ENCODE data around the gene CENPP.

Gene CENPP

DNA sequence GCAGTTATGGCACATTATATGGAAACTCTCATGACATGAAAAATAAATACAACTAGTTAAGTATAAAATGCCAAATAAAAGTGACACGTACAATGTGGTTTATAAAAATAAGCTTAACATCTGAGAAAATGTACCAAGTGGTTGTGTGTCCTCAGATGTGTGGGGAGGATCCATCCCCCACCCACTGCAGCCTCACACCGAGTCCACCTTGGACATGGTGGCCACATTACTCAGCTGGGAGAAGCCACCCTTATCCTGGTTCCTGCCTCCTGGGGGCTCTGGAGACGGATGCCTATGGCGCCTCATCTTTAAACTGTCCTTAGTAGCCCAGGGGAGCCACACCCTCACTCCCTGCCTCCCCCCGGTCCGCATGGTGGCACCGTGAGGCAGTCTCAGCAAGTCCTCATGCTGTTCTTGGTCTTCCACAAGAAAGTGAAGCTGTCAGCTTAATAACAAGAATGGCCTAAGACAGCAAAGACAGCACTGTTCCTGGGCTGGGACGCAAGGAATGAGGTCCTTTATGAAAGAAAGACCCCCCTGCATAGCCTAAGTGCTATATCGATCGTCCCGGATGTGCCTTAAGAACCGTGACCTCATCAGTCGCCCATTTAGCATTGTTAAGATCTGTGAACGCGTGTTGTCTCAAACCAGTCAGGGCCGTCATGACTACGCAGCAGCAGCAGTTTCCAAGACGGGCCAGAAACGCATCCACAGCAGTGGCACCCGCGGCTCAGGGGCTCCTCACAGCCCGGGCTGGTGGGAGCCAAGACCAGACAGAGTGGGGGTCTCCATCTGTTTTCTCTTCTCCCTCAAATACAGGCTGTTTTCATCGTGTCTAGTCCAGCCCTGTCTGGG lies 287.7 kb downstream of the CENPP start:
- no peak overlapping the region for H3K4me3 ChIP-seq (ENCODE audit: control insufficient read depth in 1 of 7, extremely low read depth in 1 of 7, insufficient read depth in 4 of 7, low read depth in 2 of 7, low read length in 6 of 7)
- H3K36me3 ChIP-seq (ENCODE audit: control insufficient read depth in 4 of 4, insufficient read depth in 4 of 4, low read length in 3 of 4): peaks cover 5 to 67% (median 54%) of the 10 kb centered on the region in 4 experiments
- WGBS (ENCODE audit: insufficient coverage): 97% methylated on average over 16 of the region's 23 CpGs
- ChIA-PET POLR2A (no interaction called here), CTCF (no interaction called here)
- H3K27ac ChIP-seq (ENCODE audit: insufficient read depth in 1 of 2, low read depth in 1 of 2, low read length in 2 of 2, poor library complexity in 1 of 2, severe bottlenecking in 2 of 2): no peak overlapping the region
- DNase-seq: no peak
- H3K27me3 ChIP-seq (replicated peaks in 2 of 5; ENCODE audit: control insufficient read depth in 4 of 5, insufficient read depth in 5 of 5, low read length in 4 of 5): no peaks in the 10 kb centered on the region
- no peaks in the 10 kb centered on the region for H3K4me1 ChIP-seq (ENCODE audit: control extremely low read depth in 1 of 4, control insufficient read depth in 4 of 4, insufficient read depth in 4 of 4, low read length in 3 of 4)
- no peaks in the 10 kb centered on the region for H3K9me3 ChIP-seq (ENCODE audit: control extremely low read depth in 1 of 5, control insufficient read depth in 4 of 5, insufficient read depth in 2 of 5, low read depth in 1 of 5, low read length in 4 of 5)

DNA sequence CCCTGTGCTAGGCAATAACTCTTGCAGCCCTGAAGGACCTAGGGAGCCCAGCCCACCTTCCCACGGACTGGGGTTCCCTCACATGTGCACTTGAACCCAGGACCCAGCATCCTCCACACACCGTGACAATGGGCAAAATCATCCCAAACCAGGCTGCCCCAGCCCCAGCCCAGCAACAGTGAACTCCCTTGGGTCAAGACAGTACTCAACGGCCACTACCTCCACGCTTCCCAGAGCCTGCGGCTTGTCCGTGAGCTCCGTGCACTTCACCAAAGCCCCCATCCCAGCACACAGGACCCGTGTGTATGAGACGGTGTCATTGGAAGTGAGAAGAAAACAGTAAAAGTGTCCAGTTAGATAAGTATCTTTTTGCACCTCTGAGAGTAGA lies 288.4 kb downstream of the CENPP start:
- H3K9me3 ChIP-seq (ENCODE audit: control extremely low read depth in 1 of 5, control insufficient read depth in 4 of 5, insufficient read depth in 2 of 5, low read depth in 1 of 5, low read length in 4 of 5): no peaks in the 10 kb centered on the region
- no peaks in the 10 kb centered on the region for H3K4me1 ChIP-seq (ENCODE audit: control extremely low read depth in 1 of 4, control insufficient read depth in 4 of 4, insufficient read depth in 4 of 4, low read length in 3 of 4)
- peaks cover 6 to 73% (median 58%) of the 10 kb centered on the region in 4 experiments for H3K36me3 ChIP-seq (ENCODE audit: control insufficient read depth in 4 of 4, insufficient read depth in 4 of 4, low read length in 3 of 4)
- ChIA-PET CTCF (no interaction called here), POLR2A (no interaction called here)
- H3K27ac ChIP-seq (ENCODE audit: insufficient read depth in 1 of 2, low read depth in 1 of 2, low read length in 2 of 2, poor library complexity in 1 of 2, severe bottlenecking in 2 of 2): no peak overlapping the region
- DNase-seq: no peak
- no peak overlapping the region for H3K4me3 ChIP-seq (ENCODE audit: control insufficient read depth in 1 of 7, extremely low read depth in 1 of 7, insufficient read depth in 4 of 7, low read depth in 2 of 7, low read length in 6 of 7)
- WGBS (ENCODE audit: insufficient coverage): 97% methylated on average over 5 of the region's 9 CpGs
- no peaks in the 10 kb centered on the region for H3K27me3 ChIP-seq (replicated peaks in 2 of 5; ENCODE audit: control insufficient read depth in 4 of 5, insufficient read depth in 5 of 5, low read length in 4 of 5)

DNA sequence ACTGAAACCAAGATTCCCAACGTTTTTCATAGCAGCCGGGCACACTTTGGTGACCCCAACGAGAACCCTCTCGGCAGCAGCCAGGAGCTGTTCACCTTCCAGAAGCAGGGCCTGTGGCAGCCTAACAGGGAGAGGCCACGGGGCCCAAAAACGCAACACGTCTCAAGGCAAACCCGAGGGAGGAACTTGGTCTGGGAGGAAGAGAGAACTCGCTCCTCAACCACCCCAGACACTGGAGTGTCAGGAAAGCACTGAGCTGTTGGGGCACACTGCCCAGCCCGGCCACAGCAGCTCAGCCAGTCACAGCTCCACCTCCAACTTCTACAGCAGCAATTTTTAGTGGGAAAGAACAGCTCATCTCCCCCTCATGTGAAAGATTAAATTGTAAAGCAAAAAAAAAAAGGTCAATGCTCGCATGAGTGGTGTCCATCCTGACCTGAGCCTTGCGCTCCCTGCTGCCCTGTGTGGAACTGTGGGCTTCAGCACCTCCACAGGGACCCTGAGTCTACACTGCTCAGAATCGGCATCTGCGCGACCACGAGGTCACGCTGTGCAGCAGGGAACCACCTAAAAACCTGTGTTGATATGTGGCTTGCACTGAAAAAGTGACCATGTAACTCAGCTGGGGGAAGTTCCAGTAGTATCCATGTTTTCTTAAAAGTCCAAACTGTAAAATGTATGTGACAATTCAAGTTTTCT lies 289.2 kb downstream of the CENPP start:
- ChIA-PET CTCF (no interaction called here), POLR2A (interaction anchor here (0.5 kb wide), 1 partner anchor 22 kb away, joined by 3 read pairs; no protein-coding TSS in a partner anchor)
- 95% methylated on average over 14 of the region's 17 CpGs for WGBS (ENCODE audit: insufficient coverage)
- H3K27me3 ChIP-seq (replicated peaks in 2 of 5; ENCODE audit: control insufficient read depth in 4 of 5, insufficient read depth in 5 of 5, low read length in 4 of 5): no peaks in the 10 kb centered on the region
- no peaks in the 10 kb centered on the region for H3K9me3 ChIP-seq (ENCODE audit: control extremely low read depth in 1 of 5, control insufficient read depth in 4 of 5, insufficient read depth in 2 of 5, low read depth in 1 of 5, low read length in 4 of 5)
- H3K36me3 ChIP-seq (ENCODE audit: control insufficient read depth in 4 of 4, insufficient read depth in 4 of 4, low read length in 3 of 4): peaks cover 8 to 80% (median 62%) of the 10 kb centered on the region in 4 experiments
- no peak for DNase-seq
- no peak overlapping the region for H3K4me3 ChIP-seq (ENCODE audit: control insufficient read depth in 1 of 7, extremely low read depth in 1 of 7, insufficient read depth in 4 of 7, low read depth in 2 of 7, low read length in 6 of 7)
- H3K27ac ChIP-seq (ENCODE audit: insufficient read depth in 1 of 2, low read depth in 1 of 2, low read length in 2 of 2, poor library complexity in 1 of 2, severe bottlenecking in 2 of 2): no peak overlapping the region
- H3K4me1 ChIP-seq (ENCODE audit: control extremely low read depth in 1 of 4, control insufficient read depth in 4 of 4, insufficient read depth in 4 of 4, low read length in 3 of 4): no peaks in the 10 kb centered on the region

DNA sequence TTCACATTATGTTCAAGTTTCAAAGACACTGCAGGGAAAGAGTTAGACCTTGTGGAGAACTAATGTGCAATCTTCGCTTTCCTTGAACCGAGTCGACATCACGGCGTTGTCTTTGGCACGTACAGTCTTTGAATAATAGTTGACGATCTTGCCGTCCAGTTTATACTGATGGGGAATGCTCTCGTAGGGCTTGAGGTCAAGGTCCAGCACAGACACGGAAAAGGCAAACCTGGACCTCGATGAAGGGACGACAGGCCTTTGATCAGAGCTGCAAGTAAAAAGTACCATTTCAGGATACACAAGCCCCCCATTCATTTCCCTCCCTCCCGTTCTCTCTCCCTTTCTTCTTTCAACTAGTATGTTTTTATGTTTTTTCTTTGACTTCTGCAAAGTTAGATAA lies 290.0 kb downstream of the CENPP start:
- over 99% methylated on average over 12 of the region's 13 CpGs for WGBS (ENCODE audit: insufficient coverage)
- peaks cover 7 to 86% (median 64%) of the 10 kb centered on the region in 4 experiments for H3K36me3 ChIP-seq (ENCODE audit: control insufficient read depth in 4 of 4, insufficient read depth in 4 of 4, low read length in 3 of 4)
- POLR2A ChIA-PET: no interaction called here

DNA sequence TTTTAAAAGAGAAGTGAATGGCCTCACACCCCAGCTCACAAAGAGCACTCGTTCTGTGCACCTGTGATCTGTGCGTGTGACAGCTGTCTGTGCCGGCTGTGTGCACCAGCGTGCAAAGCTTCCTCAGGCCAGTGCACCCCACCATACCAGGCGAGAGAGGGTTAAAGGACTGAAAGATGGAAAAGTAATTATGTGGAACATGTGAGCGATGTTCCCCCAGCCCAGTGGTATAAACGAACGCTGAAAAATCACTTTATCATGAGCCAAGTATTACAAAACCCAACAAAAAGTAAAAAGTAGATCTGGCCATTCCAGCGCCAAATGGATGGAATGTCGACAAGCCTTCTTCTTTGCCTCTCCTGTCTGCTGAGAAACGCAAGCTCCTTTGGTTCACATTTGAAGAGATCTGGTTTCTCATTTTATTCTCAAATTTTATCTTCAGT lies 290.5 kb downstream of the CENPP start:
- Histone ChIP-seq H3K4me3 (ENCODE audit: control insufficient read depth in 1 of 7, extremely low read depth in 1 of 7, insufficient read depth in 4 of 7, low read depth in 2 of 7, low read length in 6 of 7) (no peak overlapping the region), H3K27me3 (replicated peaks in 2 of 5; ENCODE audit: control insufficient read depth in 4 of 5, insufficient read depth in 5 of 5, low read length in 4 of 5) (no peaks in the 10 kb centered on the region), H3K4me1 (ENCODE audit: control extremely low read depth in 1 of 4, control insufficient read depth in 4 of 4, insufficient read depth in 4 of 4, low read length in 3 of 4) (no peaks in the 10 kb centered on the region), H3K36me3 (ENCODE audit: control insufficient read depth in 4 of 4, insufficient read depth in 4 of 4, low read length in 3 of 4) (peaks cover 6 to 88% (median 64%) of the 10 kb centered on the region in 4 experiments), H3K9me3 (ENCODE audit: control extremely low read depth in 1 of 5, control insufficient read depth in 4 of 5, insufficient read depth in 2 of 5, low read depth in 1 of 5, low read length in 4 of 5) (no peaks in the 10 kb centered on the region), H3K27ac (ENCODE audit: insufficient read depth in 1 of 2, low read depth in 1 of 2, low read length in 2 of 2, poor library complexity in 1 of 2, severe bottlenecking in 2 of 2) (no peak overlapping the region)
- ChIA-PET POLR2A (no interaction called here), CTCF (interaction anchor here (1.6 kb wide), 1 partner anchor 14 kb away, joined by 4 read pairs; no protein-coding TSS in a partner anchor)
- DNase-seq: no peak
- WGBS (ENCODE audit: insufficient coverage): 96% methylated on average over 3 of the region's 11 CpGs

More for the DNA sequence above, 290.0 kb downstream of the CENPP start:
- no peak overlapping the region for H3K27ac ChIP-seq (ENCODE audit: insufficient read depth in 1 of 2, low read depth in 1 of 2, low read length in 2 of 2, poor library complexity in 1 of 2, severe bottlenecking in 2 of 2)
- no peak overlapping the region for H3K4me3 ChIP-seq (ENCODE audit: control insufficient read depth in 1 of 7, extremely low read depth in 1 of 7, insufficient read depth in 4 of 7, low read depth in 2 of 7, low read length in 6 of 7)
- CTCF ChIA-PET: interaction anchor here (1.6 kb wide), 1 partner anchor 15 kb away, joined by 4 read pairs; no protein-coding TSS in a partner anchor
- H3K4me1 ChIP-seq (ENCODE audit: control extremely low read depth in 1 of 4, control insufficient read depth in 4 of 4, insufficient read depth in 4 of 4, low read length in 3 of 4): no peaks in the 10 kb centered on the region
- H3K9me3 ChIP-seq (ENCODE audit: control extremely low read depth in 1 of 5, control insufficient read depth in 4 of 5, insufficient read depth in 2 of 5, low read depth in 1 of 5, low read length in 4 of 5): no peaks in the 10 kb centered on the region
- H3K27me3 ChIP-seq (replicated peaks in 2 of 5; ENCODE audit: control insufficient read depth in 4 of 5, insufficient read depth in 5 of 5, low read length in 4 of 5): no peaks in the 10 kb centered on the region
- DNase-seq: no peak

DNA sequence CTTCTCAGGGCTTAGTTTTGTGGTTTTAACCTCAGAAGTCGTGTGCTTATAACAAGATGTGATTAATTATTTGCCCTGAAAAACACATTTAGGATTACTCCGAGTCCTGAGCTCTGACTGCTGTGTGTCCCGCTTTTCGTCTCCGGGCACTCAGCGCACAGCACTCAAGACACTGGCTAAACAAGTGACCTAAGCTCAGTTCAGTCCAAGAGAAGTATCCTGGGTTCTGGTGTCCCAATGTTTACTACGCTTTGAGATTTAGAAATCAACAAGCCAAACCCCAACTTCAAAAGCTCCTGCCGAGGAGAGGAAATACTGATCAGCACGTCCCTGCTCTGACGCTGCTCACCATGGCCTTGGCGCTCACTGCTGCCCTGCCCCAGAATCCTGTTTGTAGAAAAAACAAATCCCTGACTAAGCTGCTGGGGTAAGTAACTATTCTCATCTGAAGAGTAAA lies 290.9 kb downstream of the CENPP start:
- CTCF ChIA-PET: interaction anchor here (1.6 kb wide), 1 partner anchor 14 kb away, joined by 4 read pairs; no protein-coding TSS in a partner anchor
- H3K4me1 ChIP-seq (ENCODE audit: control extremely low read depth in 1 of 4, control insufficient read depth in 4 of 4, insufficient read depth in 4 of 4, low read length in 3 of 4): no peaks in the 10 kb centered on the region
- no peak for DNase-seq
- H3K9me3 ChIP-seq (ENCODE audit: control extremely low read depth in 1 of 5, control insufficient read depth in 4 of 5, insufficient read depth in 2 of 5, low read depth in 1 of 5, low read length in 4 of 5): no peaks in the 10 kb centered on the region
- 94% methylated on average over 11 of the region's 11 CpGs for WGBS (ENCODE audit: insufficient coverage)
- H3K27me3 ChIP-seq (replicated peaks in 2 of 5; ENCODE audit: control insufficient read depth in 4 of 5, insufficient read depth in 5 of 5, low read length in 4 of 5): no peaks in the 10 kb centered on the region
- POLR2A ChIA-PET: no interaction called here
- H3K27ac ChIP-seq (ENCODE audit: insufficient read depth in 1 of 2, low read depth in 1 of 2, low read length in 2 of 2, poor library complexity in 1 of 2, severe bottlenecking in 2 of 2): no peak overlapping the region
- peaks cover 6 to 85% (median 62%) of the 10 kb centered on the region in 4 experiments for H3K36me3 ChIP-seq (ENCODE audit: control insufficient read depth in 4 of 4, insufficient read depth in 4 of 4, low read length in 3 of 4)
- H3K4me3 ChIP-seq (ENCODE audit: control insufficient read depth in 1 of 7, extremely low read depth in 1 of 7, insufficient read depth in 4 of 7, low read depth in 2 of 7, low read length in 6 of 7): no peak overlapping the region

Measured in common myeloid progenitor, CD34-positive (primary cell).